HFFc6 (cell line): Measurements from ENCODE around the gene CPEB1. TPM values are rescaled to one million over a fixed set of nuclear protein-coding genes. Genes with fewer than 3 reads are reported as not detected.
A peak's percentile ranks its signal among the peaks of the same experiment; 100 is the strongest.

Experiments used
- DNase-seq: peaks from one replicate; pipeline ENCODE4 v3.0.0-alpha.2; 2018
- H3K27ac Mint-ChIP-seq: 2 replicates; pipeline ENCODE4 v1.8.0; 2020; ENCODE audit warnings: mild to moderate bottlenecking, mixed read lengths
- H3K27me3 Mint-ChIP-seq: 2 replicates; pipeline ENCODE4 v1.8.0; 2021; ENCODE audit warnings: mild to moderate bottlenecking, moderate library complexity, mixed read lengths; ENCODE audit not compliant: insufficient read depth
- H3K36me3 Mint-ChIP-seq: 2 replicates; pipeline ENCODE4 v1.8.0; 2021; ENCODE audit warnings: low read depth, mixed read lengths
- H3K4me1 Mint-ChIP-seq: 2 replicates; pipeline ENCODE4 v1.8.0; 2020; ENCODE audit warnings: low read depth, mixed read lengths
- H3K4me3 Mint-ChIP-seq: 2 replicates; pipeline ENCODE4 v1.8.0; 2020; ENCODE audit warnings: mild to moderate bottlenecking, moderate library complexity, mixed read lengths
- H3K9me3 Mint-ChIP-seq: 2 replicates; pipeline ENCODE4 v1.8.0; 2020; ENCODE audit warnings: mild to moderate bottlenecking, mixed read lengths
- total RNA-seq, 6 experiments: library from RNA; stranded (reverse); fragmentation: NEBNext Ultra II Directional; extraction: Animal tissue kit (Norgen Biotek cat#: 25700); gene quantifications; 2 replicates in 1 of 6; 3 replicates in 5 of 6; pipeline ENCODE4 v1.2.3, GENCODE V29; 2021
- TF ChIP-seq, protein P1 (sequence below): fragments of 200-600 bp; sonication (generic); IDR thresholded peaks from 2 replicates; pipeline ENCODE4 v1.5.0; 2021; ENCODE audit warnings: antibody characterized with exemption, mild to moderate bottlenecking

CPEB1 gene
- total RNA-seq, 6 experiments from 2014 or later = 4.3 to 6.8 (median 5.6) TPM

GRCh38 chr15:82587805-82588204 is 59.4 kb downstream of the CPEB1 start:
- H3K4me1 Mint-ChIP-seq = peaks cover 9% of the 10 kb centered on the region
- no peaks in the 10 kb centered on the region for H3K36me3 Mint-ChIP-seq
- peaks cover 1% of the 10 kb centered on the region for H3K27me3 Mint-ChIP-seq
- no peak for DNase-seq
- TF ChIP-seq, protein P1, sequence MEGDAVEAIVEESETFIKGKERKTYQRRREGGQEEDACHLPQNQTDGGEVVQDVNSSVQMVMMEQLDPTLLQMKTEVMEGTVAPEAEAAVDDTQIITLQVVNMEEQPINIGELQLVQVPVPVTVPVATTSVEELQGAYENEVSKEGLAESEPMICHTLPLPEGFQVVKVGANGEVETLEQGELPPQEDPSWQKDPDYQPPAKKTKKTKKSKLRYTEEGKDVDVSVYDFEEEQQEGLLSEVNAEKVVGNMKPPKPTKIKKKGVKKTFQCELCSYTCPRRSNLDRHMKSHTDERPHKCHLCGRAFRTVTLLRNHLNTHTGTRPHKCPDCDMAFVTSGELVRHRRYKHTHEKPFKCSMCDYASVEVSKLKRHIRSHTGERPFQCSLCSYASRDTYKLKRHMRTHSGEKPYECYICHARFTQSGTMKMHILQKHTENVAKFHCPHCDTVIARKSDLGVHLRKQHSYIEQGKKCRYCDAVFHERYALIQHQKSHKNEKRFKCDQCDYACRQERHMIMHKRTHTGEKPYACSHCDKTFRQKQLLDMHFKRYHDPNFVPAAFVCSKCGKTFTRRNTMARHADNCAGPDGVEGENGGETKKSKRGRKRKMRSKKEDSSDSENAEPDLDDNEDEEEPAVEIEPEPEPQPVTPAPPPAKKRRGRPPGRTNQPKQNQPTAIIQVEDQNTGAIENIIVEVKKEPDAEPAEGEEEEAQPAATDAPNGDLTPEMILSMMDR = no peak
- H3K27ac Mint-ChIP-seq = no peak overlapping the region
- H3K4me3 Mint-ChIP-seq = no peak overlapping the region
- no peaks in the 10 kb centered on the region for H3K9me3 Mint-ChIP-seq

- no peak overlapping the region for H3K4me3 Mint-ChIP-seq
- H3K27ac Mint-ChIP-seq = no peak overlapping the region
- no peak for DNase-seq
- TF ChIP-seq, protein P1 = no peak; the same call in 1 of the 2 replicates
- no peaks in the 10 kb centered on the region; the same call in none of the 2 replicates for H3K27me3 Mint-ChIP-seq
- H3K4me1 Mint-ChIP-seq = peaks cover 9% of the 10 kb centered on the region
- no peaks in the 10 kb centered on the region for H3K9me3 Mint-ChIP-seq
- no peaks in the 10 kb centered on the region for H3K36me3 Mint-ChIP-seq
Measured at GRCh38 chr15:82585072-82585471, 62.1 kb downstream of the CPEB1 start.

DNA sequence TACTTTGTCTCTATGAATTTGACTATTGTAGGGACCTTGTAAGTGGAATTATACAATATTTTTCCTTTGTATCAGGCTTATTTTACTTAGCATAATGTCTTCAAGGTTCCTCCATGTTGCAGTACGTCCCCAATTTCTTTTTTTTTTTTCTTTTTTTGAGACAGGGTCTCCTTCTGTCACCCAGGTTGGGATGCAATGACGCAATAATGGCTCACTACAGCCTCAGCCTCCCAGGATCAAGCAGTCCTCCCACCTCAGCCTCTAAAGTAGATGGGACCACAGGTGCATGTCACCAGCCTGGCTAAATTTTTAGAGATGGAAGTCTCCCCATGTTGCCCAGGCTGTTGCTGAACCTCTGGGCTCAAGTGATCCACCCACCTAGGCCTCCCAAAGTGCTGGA is 66.5 kb downstream of the CPEB1 start:
- TF ChIP-seq, protein P1 = no peak
- Mint-ChIP-seq H3K27ac (no peak overlapping the region), H3K4me1 (peaks cover 9% of the 10 kb centered on the region), H3K36me3 (no peaks in the 10 kb centered on the region), H3K27me3 (no peaks in the 10 kb centered on the region; the same call in 1 of the 2 replicates), H3K4me3 (no peak overlapping the region), H3K9me3 (no peaks in the 10 kb centered on the region)
- no peak for DNase-seq

DNA sequence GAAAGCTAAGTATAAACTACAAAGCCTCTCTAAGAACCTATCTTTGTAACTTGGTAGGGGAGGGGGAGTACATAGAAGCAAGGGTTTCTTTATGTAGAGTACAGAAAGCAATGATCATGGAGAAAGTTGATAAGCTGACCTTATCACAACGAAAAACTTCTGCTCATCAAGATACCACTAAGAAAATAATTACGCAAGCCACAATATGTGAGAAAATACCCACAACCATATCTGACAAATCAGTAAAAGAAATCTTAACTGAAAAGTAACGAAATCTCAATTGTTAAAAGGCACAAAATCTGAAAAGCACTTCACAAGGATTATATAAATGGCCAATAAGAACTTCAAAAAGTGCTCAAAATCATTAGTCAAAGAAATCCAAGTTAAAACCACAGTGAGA is 71.8 kb downstream of the CPEB1 start:
- Mint-ChIP-seq H3K27ac (no peak overlapping the region), H3K4me1 (peaks cover 25% of the 10 kb centered on the region), H3K36me3 (no peaks in the 10 kb centered on the region), H3K9me3 (no peaks in the 10 kb centered on the region), H3K4me3 (no peak overlapping the region), H3K27me3 (no peaks in the 10 kb centered on the region; the same call in none of the 2 replicates)
- TF ChIP-seq, protein P1 = no peak
- no peak for DNase-seq

DNA sequence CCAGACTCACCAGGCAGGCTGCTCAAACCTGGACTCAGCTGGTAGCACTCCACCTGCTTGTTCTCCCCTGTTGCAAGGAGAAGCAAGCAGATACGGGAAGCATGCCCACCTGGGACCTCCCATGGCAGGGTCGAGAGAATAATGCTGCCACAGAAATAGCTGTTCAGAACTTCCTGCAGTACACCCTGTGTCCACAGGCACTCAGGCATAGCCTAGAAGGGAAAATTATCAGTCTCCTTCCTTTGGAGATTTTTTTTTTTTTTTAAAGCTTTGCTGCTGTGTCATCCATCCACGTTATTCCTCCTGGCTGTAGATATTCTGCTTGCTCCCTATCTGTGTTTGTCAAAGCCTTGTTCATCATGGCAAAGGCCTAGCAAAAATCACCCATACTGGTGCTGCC is 74.2 kb downstream of the CPEB1 start:
- Mint-ChIP-seq H3K36me3 (no peaks in the 10 kb centered on the region), H3K27ac (no peak overlapping the region), H3K4me1 (peaks cover 31% of the 10 kb centered on the region), H3K9me3 (no peaks in the 10 kb centered on the region), H3K4me3 (no peak overlapping the region), H3K27me3 (no peaks in the 10 kb centered on the region; the same call in 1 of the 2 replicates)
- TF ChIP-seq, protein P1 = peak; percentile 12; the same call in 1 of the 2 replicates
- no peak for DNase-seq

- H3K4me3 Mint-ChIP-seq = peak overlapping the region; percentile 88
- TF ChIP-seq, protein P1 = no peak
- no peak overlapping the region; the same call in 1 of the 2 replicates for H3K27ac Mint-ChIP-seq
- no peak for DNase-seq
- no peaks in the 10 kb centered on the region for H3K9me3 Mint-ChIP-seq
- peaks cover 32% of the 10 kb centered on the region for H3K4me1 Mint-ChIP-seq
- H3K27me3 Mint-ChIP-seq = no peaks in the 10 kb centered on the region; the same call in 1 of the 2 replicates
- no peaks in the 10 kb centered on the region for H3K36me3 Mint-ChIP-seq
Measured at GRCh38 chr15:82572311-82572710, 74.9 kb downstream of the CPEB1 start.
